GM21619 (cell line): ENCODE results near the gene KDM3A.

Experiments
- ATAC-seq: cut with Tn5 transposase; IDR thresholded peaks from one replicate; pipeline ENCODE4 v1.9.1; 2021; ENCODE audit not compliant: unreplicated experiment

Gene KDM3A

GRCh38 chr2:86440631-86441391, at the start of gene KDM3A:
KDM3A (plus strand) TSS chr2:86441371; CDS start chr2:86442048, 677 bp downstream.
- ATAC-seq, result peak; percentile 81

- no peak for ATAC-seq
These were observed 48.2 kb upstream of the KDM3A start for GRCh38 chr2:86392873-86393518.

GRCh38 chr2:86393521-86394491, 47.4 kb upstream of the KDM3A start:
- ATAC-seq, result no peak

- no peak for ATAC-seq
These were observed 44.8 kb upstream of the KDM3A start for GRCh38 chr2:86396291-86396785.

- no peak for ATAC-seq
These were observed 43.2 kb upstream of the KDM3A start for GRCh38 chr2:86397986-86398385.

- no peak for ATAC-seq
These were observed 42.4 kb upstream of the KDM3A start for GRCh38 chr2:86398500-86399474.

GRCh38 chr2:86400321-86400720, 40.9 kb upstream of the KDM3A start:
- ATAC-seq, result no peak

GRCh38 chr2:86410581-86410980, 30.6 kb upstream of the KDM3A start:
- ATAC-seq, result no peak

- ATAC-seq, result no peak
These were observed 29.8 kb upstream of the KDM3A start for GRCh38 chr2:86411396-86411795.

GRCh38 chr2:86412007-86412406, 29.2 kb upstream of the KDM3A start:
- no peak for ATAC-seq

GRCh38 chr2:86413296-86414094, 27.7 kb upstream of the KDM3A start:
- ATAC-seq, result no peak

- ATAC-seq, result no peak
These were observed 26.2 kb upstream of the KDM3A start for GRCh38 chr2:86414996-86415395.

GRCh38 chr2:86416146-86416545, 25.0 kb upstream of the KDM3A start:
- no peak for ATAC-seq

- no peak for ATAC-seq
These were observed 23.2 kb upstream of the KDM3A start for GRCh38 chr2:86417961-86418360.

- ATAC-seq, result no peak
These were observed 20.3 kb upstream of the KDM3A start for GRCh38 chr2:86420913-86421312.

- no peak for ATAC-seq
These were observed 14.9 kb upstream of the KDM3A start for GRCh38 chr2:86426271-86426670.

- ATAC-seq, result no peak
These were observed 11.8 kb upstream of the KDM3A start for GRCh38 chr2:86429335-86429734.

GRCh38 chr2:86430368-86430767, 10.8 kb upstream of the KDM3A start:
- no peak for ATAC-seq

GRCh38 chr2:86433137-86433536, 8.0 kb upstream of the KDM3A start:
- no peak for ATAC-seq
